HEK293 (cell line): ENCODE results near the gene PLEKHH2.
A peak's percentile ranks its signal among the peaks of the same experiment; 100 is the strongest.

Experiments
- IKZF3 ChIP-seq: fragments of 450-650 bp; IDR thresholded peaks from 2 replicates; pipeline ENCODE4 v1.5.0; 2018; ENCODE audit warnings: missing biosample characterization, mild to moderate bottlenecking, missing genetic modification characterization, moderate library complexity
- PATZ1 ChIP-seq: fragments of 450-650 bp; formaldehyde crosslinking; IDR thresholded peaks from 2 replicates; pipeline ENCODE4 v1.5.1; 2016; ENCODE audit warnings: missing biosample characterization, missing genetic modification characterization
- PRDM6 ChIP-seq: fragments of 450-650 bp; formaldehyde crosslinking; IDR thresholded peaks from 2 replicates; pipeline ENCODE4 v1.5.1; 2017; ENCODE audit warnings: missing biosample characterization, missing genetic modification characterization
- RBAK ChIP-seq: fragments of 450-650 bp; formaldehyde crosslinking; IDR thresholded peaks from 2 replicates; pipeline ENCODE4 v1.5.1; 2016; ENCODE audit warnings: missing biosample characterization, missing genetic modification characterization
- SALL2 ChIP-seq: fragments of 450-650 bp; formaldehyde crosslinking; IDR thresholded peaks from 2 replicates; pipeline ENCODE4 v1.5.0; 2017; ENCODE audit warnings: missing biosample characterization, mild to moderate bottlenecking, missing genetic modification characterization, borderline replicate concordance
- SCRT2 ChIP-seq: fragments of 450-650 bp; formaldehyde crosslinking; IDR thresholded peaks from 2 replicates; pipeline ENCODE4 v1.5.1; 2016; ENCODE audit warnings: missing biosample characterization, missing genetic modification characterization
- ZBTB7A ChIP-seq: fragments of 450-650 bp; formaldehyde crosslinking; IDR thresholded peaks from 2 replicates; pipeline ENCODE4 v1.5.1; 2016; ENCODE audit warnings: low read depth, missing biosample characterization, missing genetic modification characterization
- ZBTB8A ChIP-seq: fragments of 450-650 bp; formaldehyde crosslinking; IDR thresholded peaks from 2 replicates; pipeline ENCODE4 v1.5.1; 2016; ENCODE audit warnings: missing biosample characterization, missing genetic modification characterization
- ZFP69B ChIP-seq: fragments of 450-650 bp; formaldehyde crosslinking; IDR thresholded peaks from 2 replicates; pipeline ENCODE4 v1.5.1; 2016; ENCODE audit warnings: missing biosample characterization, missing genetic modification characterization
- ZNF112 ChIP-seq: fragments of 450-650 bp; formaldehyde crosslinking; IDR thresholded peaks from 2 replicates; pipeline ENCODE4 v1.5.0; 2017; ENCODE audit warnings: missing biosample characterization, missing genetic modification characterization
- ZNF114 ChIP-seq: fragments of 450-650 bp; formaldehyde crosslinking; IDR thresholded peaks from 2 replicates; pipeline ENCODE4 v1.5.0; 2017; ENCODE audit warnings: missing biosample characterization, missing genetic modification characterization
- ZNF169 ChIP-seq: fragments of 450-650 bp; formaldehyde crosslinking; IDR thresholded peaks from 2 replicates; pipeline ENCODE4 v1.5.1; 2016; ENCODE audit warnings: missing biosample characterization, missing genetic modification characterization
- ZNF174 ChIP-seq: fragments of 450-650 bp; formaldehyde crosslinking; IDR thresholded peaks from 2 replicates; pipeline ENCODE4 v1.5.0; 2017; ENCODE audit warnings: missing biosample characterization, mild to moderate bottlenecking, missing genetic modification characterization
- ZNF175 ChIP-seq: fragments of 450-650 bp; formaldehyde crosslinking; IDR thresholded peaks from 2 replicates; pipeline ENCODE4 v1.5.1; 2016; ENCODE audit warnings: missing biosample characterization, missing genetic modification characterization
- ZNF211 ChIP-seq: fragments of 450-650 bp; formaldehyde crosslinking; IDR thresholded peaks from 2 replicates; pipeline ENCODE4 v1.5.1; 2016; ENCODE audit warnings: low read depth, missing biosample characterization, missing genetic modification characterization
- ZNF248 ChIP-seq: fragments of 450-650 bp; formaldehyde crosslinking; IDR thresholded peaks from 2 replicates; pipeline ENCODE4 v1.5.1; 2017; ENCODE audit warnings: missing biosample characterization, missing genetic modification characterization
- ZNF350 ChIP-seq: fragments of 450-650 bp; formaldehyde crosslinking; IDR thresholded peaks from 2 replicates; pipeline ENCODE4 v1.5.0; 2017; ENCODE audit warnings: missing biosample characterization, mild to moderate bottlenecking, missing genetic modification characterization
- ZNF544 ChIP-seq: fragments of 450-650 bp; formaldehyde crosslinking; IDR thresholded peaks from 2 replicates; pipeline ENCODE4 v1.5.0; 2017; ENCODE audit warnings: missing biosample characterization, missing genetic modification characterization
- ZNF571 ChIP-seq: fragments of 450-650 bp; formaldehyde crosslinking; IDR thresholded peaks from 2 replicates; pipeline ENCODE4 v1.5.0; 2017; ENCODE audit warnings: missing biosample characterization, missing genetic modification characterization
- ZNF596 ChIP-seq: fragments of 450-650 bp; IDR thresholded peaks from 2 replicates; pipeline ENCODE4 v1.5.0; 2018; ENCODE audit warnings: missing biosample characterization, mild to moderate bottlenecking, missing genetic modification characterization, moderate library complexity
- ZNF626 ChIP-seq: fragments of 450-650 bp; sonication (Bioruptor Pico); formaldehyde crosslinking; IDR thresholded peaks from 2 replicates; pipeline ENCODE4 v1.5.1; 2018; ENCODE audit warnings: missing biosample characterization, missing genetic modification characterization, inconsistent platforms
- ZNF654 ChIP-seq: fragments of 450-650 bp; formaldehyde crosslinking; IDR thresholded peaks from 2 replicates; pipeline ENCODE4 v1.5.1; 2016; ENCODE audit warnings: low read depth, missing biosample characterization, missing genetic modification characterization
- ZNF658 ChIP-seq: fragments of 450-650 bp; formaldehyde crosslinking; IDR thresholded peaks from 2 replicates; pipeline ENCODE4; 2016; ENCODE audit warnings: missing biosample characterization, missing genetic modification characterization
- ZNF777 ChIP-seq: fragments of 450-650 bp; formaldehyde crosslinking; IDR thresholded peaks from 2 replicates; pipeline ENCODE4 v1.5.1; 2017; ENCODE audit warnings: missing biosample characterization, missing genetic modification characterization, borderline replicate concordance
- ZNF791 ChIP-seq: fragments of 450-650 bp; formaldehyde crosslinking; IDR thresholded peaks from 2 replicates; pipeline ENCODE4 v1.5.1; 2016; ENCODE audit warnings: missing biosample characterization, missing genetic modification characterization
- ZSCAN30 ChIP-seq: fragments of 450-650 bp; IDR thresholded peaks from 2 replicates; pipeline ENCODE4 v1.5.1; 2018; ENCODE audit warnings: missing biosample characterization, mild to moderate bottlenecking, missing genetic modification characterization, moderate library complexity
- TF ChIP-seq, protein P1 (sequence below): fragments of 450-650 bp; formaldehyde crosslinking; IDR thresholded peaks from 2 replicates; pipeline ENCODE4; 2016; ENCODE audit warnings: missing biosample characterization, missing genetic modification characterization
- TF ChIP-seq, protein P2 (sequence below): fragments of 450-650 bp; formaldehyde crosslinking; IDR thresholded peaks from 2 replicates; pipeline ENCODE4 v1.5.1; 2016; ENCODE audit warnings: missing biosample characterization, missing genetic modification characterization, borderline replicate concordance
- TF ChIP-seq, protein P3 (sequence below): fragments of 450-650 bp; formaldehyde crosslinking; IDR thresholded peaks from 2 replicates; pipeline ENCODE4 v1.5.1; 2016; ENCODE audit warnings: missing biosample characterization, missing genetic modification characterization

The PLEKHH2 gene

GRCh38 chr2:43676322-43677050 lies 39.4 kb downstream of the PLEKHH2 start, which contains the start of gene C1GALT1C1L (continued):
- no peak for TF ChIP-seq SCRT2 (tag by site-specific recombination)
- TF ChIP-seq, protein P1, sequence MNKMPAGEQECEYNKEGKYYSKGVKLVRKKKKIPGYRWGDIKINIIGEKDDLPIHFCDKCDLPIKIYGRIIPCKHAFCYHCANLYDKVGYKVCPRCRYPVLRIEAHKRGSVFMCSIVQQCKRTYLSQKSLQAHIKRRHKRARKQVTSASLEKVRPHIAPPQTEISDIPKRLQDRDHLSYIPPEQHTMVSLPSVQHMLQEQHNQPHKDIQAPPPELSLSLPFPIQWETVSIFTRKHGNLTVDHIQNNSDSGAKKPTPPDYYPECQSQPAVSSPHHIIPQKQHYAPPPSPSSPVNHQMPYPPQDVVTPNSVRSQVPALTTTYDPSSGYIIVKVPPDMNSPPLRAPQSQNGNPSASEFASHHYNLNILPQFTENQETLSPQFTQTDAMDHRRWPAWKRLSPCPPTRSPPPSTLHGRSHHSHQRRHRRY (tag by site-specific recombination) = no peak
- TF ChIP-seq ZNF596 (tag by site-specific recombination) = no peak
- TF ChIP-seq RBAK (tag by site-specific recombination) = no peak
- no peak for TF ChIP-seq ZNF777
- no peak for TF ChIP-seq ZNF114
- TF ChIP-seq, protein P2, sequence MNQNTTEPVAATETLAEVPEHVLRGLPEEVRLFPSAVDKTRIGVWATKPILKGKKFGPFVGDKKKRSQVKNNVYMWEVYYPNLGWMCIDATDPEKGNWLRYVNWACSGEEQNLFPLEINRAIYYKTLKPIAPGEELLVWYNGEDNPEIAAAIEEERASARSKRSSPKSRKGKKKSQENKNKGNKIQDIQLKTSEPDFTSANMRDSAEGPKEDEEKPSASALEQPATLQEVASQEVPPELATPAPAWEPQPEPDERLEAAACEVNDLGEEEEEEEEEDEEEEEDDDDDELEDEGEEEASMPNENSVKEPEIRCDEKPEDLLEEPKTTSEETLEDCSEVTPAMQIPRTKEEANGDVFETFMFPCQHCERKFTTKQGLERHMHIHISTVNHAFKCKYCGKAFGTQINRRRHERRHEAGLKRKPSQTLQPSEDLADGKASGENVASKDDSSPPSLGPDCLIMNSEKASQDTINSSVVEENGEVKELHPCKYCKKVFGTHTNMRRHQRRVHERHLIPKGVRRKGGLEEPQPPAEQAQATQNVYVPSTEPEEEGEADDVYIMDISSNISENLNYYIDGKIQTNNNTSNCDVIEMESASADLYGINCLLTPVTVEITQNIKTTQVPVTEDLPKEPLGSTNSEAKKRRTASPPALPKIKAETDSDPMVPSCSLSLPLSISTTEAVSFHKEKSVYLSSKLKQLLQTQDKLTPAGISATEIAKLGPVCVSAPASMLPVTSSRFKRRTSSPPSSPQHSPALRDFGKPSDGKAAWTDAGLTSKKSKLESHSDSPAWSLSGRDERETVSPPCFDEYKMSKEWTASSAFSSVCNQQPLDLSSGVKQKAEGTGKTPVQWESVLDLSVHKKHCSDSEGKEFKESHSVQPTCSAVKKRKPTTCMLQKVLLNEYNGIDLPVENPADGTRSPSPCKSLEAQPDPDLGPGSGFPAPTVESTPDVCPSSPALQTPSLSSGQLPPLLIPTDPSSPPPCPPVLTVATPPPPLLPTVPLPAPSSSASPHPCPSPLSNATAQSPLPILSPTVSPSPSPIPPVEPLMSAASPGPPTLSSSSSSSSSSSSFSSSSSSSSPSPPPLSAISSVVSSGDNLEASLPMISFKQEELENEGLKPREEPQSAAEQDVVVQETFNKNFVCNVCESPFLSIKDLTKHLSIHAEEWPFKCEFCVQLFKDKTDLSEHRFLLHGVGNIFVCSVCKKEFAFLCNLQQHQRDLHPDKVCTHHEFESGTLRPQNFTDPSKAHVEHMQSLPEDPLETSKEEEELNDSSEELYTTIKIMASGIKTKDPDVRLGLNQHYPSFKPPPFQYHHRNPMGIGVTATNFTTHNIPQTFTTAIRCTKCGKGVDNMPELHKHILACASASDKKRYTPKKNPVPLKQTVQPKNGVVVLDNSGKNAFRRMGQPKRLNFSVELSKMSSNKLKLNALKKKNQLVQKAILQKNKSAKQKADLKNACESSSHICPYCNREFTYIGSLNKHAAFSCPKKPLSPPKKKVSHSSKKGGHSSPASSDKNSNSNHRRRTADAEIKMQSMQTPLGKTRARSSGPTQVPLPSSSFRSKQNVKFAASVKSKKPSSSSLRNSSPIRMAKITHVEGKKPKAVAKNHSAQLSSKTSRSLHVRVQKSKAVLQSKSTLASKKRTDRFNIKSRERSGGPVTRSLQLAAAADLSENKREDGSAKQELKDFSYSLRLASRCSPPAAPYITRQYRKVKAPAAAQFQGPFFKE (tag by site-specific recombination) = no peak
- no peak for TF ChIP-seq ZNF658 (tag by site-specific recombination)
- no peak for TF ChIP-seq ZNF174 (tag by site-specific recombination)
- TF ChIP-seq, protein P3, sequence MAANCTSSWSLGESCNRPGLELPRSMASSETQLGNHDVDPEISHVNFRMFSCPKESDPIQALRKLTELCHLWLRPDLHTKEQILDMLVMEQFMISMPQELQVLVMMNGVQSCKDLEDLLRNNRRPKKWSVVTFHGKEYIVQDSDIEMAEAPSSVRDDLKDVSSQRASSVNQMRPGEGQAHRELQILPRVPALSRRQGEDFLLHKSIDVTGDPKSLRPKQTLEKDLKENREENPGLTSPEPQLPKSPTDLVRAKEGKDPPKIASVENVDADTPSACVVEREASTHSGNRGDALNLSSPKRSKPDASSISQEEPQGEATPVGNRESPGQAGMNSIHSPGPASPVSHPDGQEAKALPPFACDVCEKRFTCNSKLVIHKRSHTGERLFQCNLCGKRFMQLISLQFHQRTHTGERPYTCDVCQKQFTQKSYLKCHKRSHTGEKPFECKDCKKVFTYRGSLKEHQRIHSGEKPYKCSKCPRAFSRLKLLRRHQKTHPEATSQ (tag by site-specific recombination) = no peak
- peak; percentile 27; the same call in 1 of the 2 replicates for TF ChIP-seq ZBTB8A (tag by site-specific recombination)
- peak; percentile 71 for TF ChIP-seq PATZ1 (tag by site-specific recombination)
- no peak for TF ChIP-seq ZNF791 (tag by site-specific recombination)
- no peak for TF ChIP-seq ZBTB7A (tag by site-specific recombination)
- TF ChIP-seq ZSCAN30 (tag by site-specific recombination) = peak; percentile 60
- TF ChIP-seq ZNF169 (tag by site-specific recombination) = no peak
- TF ChIP-seq ZNF626 (tag by site-specific recombination) = no peak
- TF ChIP-seq SALL2 (tag by site-specific recombination) = no peak
- TF ChIP-seq ZNF654 (tag by site-specific recombination) = no peak
- peak; percentile 23 for TF ChIP-seq PRDM6 (tag by site-specific recombination)
- TF ChIP-seq ZFP69B (tag by site-specific recombination) = peak; percentile 57; the same call in 1 of the 2 replicates
- TF ChIP-seq ZNF350 (tag by site-specific recombination) = no peak
- no peak for TF ChIP-seq ZNF571 (tag by site-specific recombination)
- no peak for TF ChIP-seq ZNF112 (tag by site-specific recombination)
- TF ChIP-seq ZNF544 = no peak
- no peak for TF ChIP-seq ZNF175 (tag by site-specific recombination)
- no peak for TF ChIP-seq ZNF211 (tag by site-specific recombination)
- no peak for TF ChIP-seq IKZF3 (tag by site-specific recombination)
- TF ChIP-seq ZNF248 = no peak
